Fibroblast of upper back skin (primary cell): ENCODE data around the gene LMAN1.

Experiments
- DNase-seq: peaks from one replicate; pipeline ENCODE4 v3.0.0-alpha.2; 2013

The LMAN1 gene

GRCh38 chr18:59303006-59303405 lies 56.1 kb downstream of the LMAN1 start:
- no peak for DNase-seq

- no peak for DNase-seq
Observed at GRCh38 chr18:59301929-59302328, 57.1 kb downstream of the LMAN1 start.

- DNase-seq, result no peak
Observed at GRCh38 chr18:59300676-59301285, 58.3 kb downstream of the LMAN1 start.

GRCh38 chr18:59298871-59299270 lies 60.2 kb downstream of the LMAN1 start:
- DNase-seq, result no peak

- DNase-seq, result no peak
Observed at GRCh38 chr18:59293317-59293716, 65.7 kb downstream of the LMAN1 start.

GRCh38 chr18:59286341-59286740 lies 72.7 kb downstream of the LMAN1 start:
- no peak for DNase-seq

- no peak for DNase-seq
Observed at GRCh38 chr18:59282341-59282740, 76.7 kb downstream of the LMAN1 start.

- no peak for DNase-seq
Observed at GRCh38 chr18:59279722-59280121, 79.3 kb downstream of the LMAN1 start.

- DNase-seq, result peak; percentile 10
Observed at GRCh38 chr18:59279193-59279592, 79.9 kb downstream of the LMAN1 start.

- DNase-seq, result no peak
Observed at GRCh38 chr18:59278793-59279192, 80.3 kb downstream of the LMAN1 start.
